Right ventricle myocardium inferior (tissue), 1 donor: ENCODE data around the gene COX14. TPM values are rescaled to one million over a fixed set of nuclear protein-coding genes. Genes with fewer than 3 reads are reported as not detected.

ENCODE experiments used
- total RNA-seq: library from RNA; stranded (reverse); fragmentation: NEBNext Ultra II Directional; extraction: Animal tissue kit (Norgen Biotek cat#: 25700); gene quantifications from one replicate; pipeline ENCODE4 v1.2.1, GENCODE V29; 2021
- donor health status: DM: no; HTN: yes; CAD: no; lungs with severe emphysema.

Gene COX14
- total RNA-seq, 1 donor from 2014 or later = 234 TPM

Other genes starting within 250 kb of the COX14 start
- 20.5 TPM for gene FAIM2, start 208.3 kb upstream of the COX14 start, total RNA-seq
- gene AQP2, start 161.5 kb upstream of the COX14 start, total RNA-seq = not detected
- gene AQP5, start 150.4 kb upstream of the COX14 start, total RNA-seq = 0.81 TPM
- gene AQP6, start 139.3 kb upstream of the COX14 start, total RNA-seq = not detected
- gene RACGAP1, start 86.7 kb upstream of the COX14 start, total RNA-seq = 7.3 TPM
- 2.2 TPM for gene ASIC1, start 54.6 kb upstream of the COX14 start, total RNA-seq
- gene SMARCD1, start 26.9 kb upstream of the COX14 start, total RNA-seq = 20.1 TPM
- 51.1 TPM for gene GPD1, start 8.2 kb upstream of the COX14 start, total RNA-seq
- 9.6 TPM for gene CERS5, start 55.1 kb downstream of the COX14 start, total RNA-seq
- 16.7 TPM for gene LIMA1, start 171.3 kb downstream of the COX14 start, total RNA-seq